ENCODE data around the gene MORC2.

Gene MORC2

GRCh38 chr22:30955153-30955552 is 13.4 kb downstream of the MORC2 start:
- no peak for DNase-seq
- in situ Hi-C loops (cut with HindIII; ENCODE audit: low pct_ligation_motif_present, low pct_unique_long_range_greater_than_20kb, low sequenced_read_pairs): no loop called here

- in situ Hi-C loops (cut with HindIII; ENCODE audit: low pct_ligation_motif_present, low pct_unique_long_range_greater_than_20kb, low sequenced_read_pairs): no loop called here
- DNase-seq: no peak
Measured at GRCh38 chr22:30953206-30953605, 15.4 kb downstream of the MORC2 start.

- DNase-seq: no peak
- in situ Hi-C loops (cut with HindIII; ENCODE audit: low pct_ligation_motif_present, low pct_unique_long_range_greater_than_20kb, low sequenced_read_pairs): no loop called here
Measured at GRCh38 chr22:30949934-30950660, 18.5 kb downstream of the MORC2 start.

GRCh38 chr22:30948930-30949342 is 19.6 kb downstream of the MORC2 start:
- no peak for DNase-seq
- in situ Hi-C loops (cut with HindIII; ENCODE audit: low pct_ligation_motif_present, low pct_unique_long_range_greater_than_20kb, low sequenced_read_pairs): no loop called here

GRCh38 chr22:30947816-30948454 is 20.6 kb downstream of the MORC2 start:
- in situ Hi-C loops (cut with HindIII; ENCODE audit: low pct_ligation_motif_present, low pct_unique_long_range_greater_than_20kb, low sequenced_read_pairs): no loop called here
- DNase-seq: peak; percentile 36

GRCh38 chr22:30947173-30947815 is 21.3 kb downstream of the MORC2 start:
- no peak for DNase-seq

GRCh38 chr22:30946354-30946753 is 22.2 kb downstream of the MORC2 start:
- DNase-seq: no peak
- in situ Hi-C loops (cut with HindIII; ENCODE audit: low pct_ligation_motif_present, low pct_unique_long_range_greater_than_20kb, low sequenced_read_pairs): no loop called here

More at GRCh38 chr22:30947173-30947815, 21.3 kb downstream of the MORC2 start:
- in situ Hi-C loops (cut with HindIII; ENCODE audit: low pct_ligation_motif_present, low pct_unique_long_range_greater_than_20kb, low sequenced_read_pairs): no loop called here

- in situ Hi-C loops (cut with HindIII; ENCODE audit: low pct_ligation_motif_present, low pct_unique_long_range_greater_than_20kb, low sequenced_read_pairs): no loop called here
- DNase-seq: no peak
Measured at GRCh38 chr22:30945653-30946052, 22.9 kb downstream of the MORC2 start.

- in situ Hi-C loops (cut with HindIII; ENCODE audit: low pct_ligation_motif_present, low pct_unique_long_range_greater_than_20kb, low sequenced_read_pairs): no loop called here
- no peak for DNase-seq
Measured at GRCh38 chr22:30944986-30945385, 23.6 kb downstream of the MORC2 start.

- DNase-seq: no peak
- in situ Hi-C loops (cut with HindIII; ENCODE audit: low pct_ligation_motif_present, low pct_unique_long_range_greater_than_20kb, low sequenced_read_pairs): no loop called here
Measured at GRCh38 chr22:30943368-30943767, 25.2 kb downstream of the MORC2 start.

GRCh38 chr22:30941363-30941740 is 27.2 kb downstream of the MORC2 start:
- DNase-seq: no peak
- in situ Hi-C loops (cut with HindIII; ENCODE audit: low pct_ligation_motif_present, low pct_unique_long_range_greater_than_20kb, low sequenced_read_pairs): no loop called here

GRCh38 chr22:30940685-30941362 is 27.8 kb downstream of the MORC2 start:
- in situ Hi-C loops (cut with HindIII; ENCODE audit: low pct_ligation_motif_present, low pct_unique_long_range_greater_than_20kb, low sequenced_read_pairs): no loop called here
- no peak for DNase-seq

GRCh38 chr22:30934053-30934452 is 34.5 kb downstream of the MORC2 start:
- DNase-seq: no peak
- in situ Hi-C loops (cut with HindIII; ENCODE audit: low pct_ligation_motif_present, low pct_unique_long_range_greater_than_20kb, low sequenced_read_pairs): no loop called here

GRCh38 chr22:30933457-30933856 is 35.1 kb downstream of the MORC2 start:
- no peak for DNase-seq
- in situ Hi-C loops (cut with HindIII; ENCODE audit: low pct_ligation_motif_present, low pct_unique_long_range_greater_than_20kb, low sequenced_read_pairs): no loop called here

GRCh38 chr22:30932661-30933060 is 35.9 kb downstream of the MORC2 start:
- in situ Hi-C loops (cut with HindIII; ENCODE audit: low pct_ligation_motif_present, low pct_unique_long_range_greater_than_20kb, low sequenced_read_pairs): no loop called here
- DNase-seq: no peak

GRCh38 chr22:30931541-30932300 is 36.9 kb downstream of the MORC2 start:
- in situ Hi-C loops (cut with HindIII; ENCODE audit: low pct_ligation_motif_present, low pct_unique_long_range_greater_than_20kb, low sequenced_read_pairs): no loop called here
- DNase-seq: no peak

- DNase-seq: no peak
- in situ Hi-C loops (cut with HindIII; ENCODE audit: low pct_ligation_motif_present, low pct_unique_long_range_greater_than_20kb, low sequenced_read_pairs): no loop called here
Measured at GRCh38 chr22:30930228-30930627, 38.3 kb downstream of the MORC2 start.

- in situ Hi-C loops (cut with HindIII; ENCODE audit: low pct_ligation_motif_present, low pct_unique_long_range_greater_than_20kb, low sequenced_read_pairs): no loop called here
- no peak for DNase-seq
Measured at GRCh38 chr22:30928401-30928800, 40.2 kb downstream of the MORC2 start.

- in situ Hi-C loops (cut with HindIII; ENCODE audit: low pct_ligation_motif_present, low pct_unique_long_range_greater_than_20kb, low sequenced_read_pairs): no loop called here
- DNase-seq: no peak
Measured at GRCh38 chr22:30927806-30928205, 40.8 kb downstream of the MORC2 start.

Measured in ACHN (cell line).